Right atrium auricular region (tissue), 2 donors: Measurements from ENCODE around the gene RIC3. TPM values are rescaled to one million over a fixed set of nuclear protein-coding genes. Genes with fewer than 3 reads are reported as not detected.

Source experiments
- DNase-seq: peaks from one replicate; pipeline ENCODE4 v3.0.0-alpha.2; 2019; ENCODE audit warnings: low spot score
- H3K27ac ChIP-seq, 2 donors: fragments of 200-600 bp; sonication (generic); 1 replicate in 1 of 2; 2 replicates in 1 of 2; pipeline ENCODE4 v1.5.1; 2016 to 2019
- H3K27me3 ChIP-seq, 2 donors: fragments of 200-600 bp; sonication (generic); one replicate each; pipeline versions ENCODE4 v1.5.1 to v1.6.0; 2017 to 2019
- H3K36me3 ChIP-seq: fragments of 200-600 bp; sonication (generic); one replicate; pipeline ENCODE4 v1.5.1; 2016
- H3K4me1 ChIP-seq, 2 donors: fragments of 200-600 bp; sonication (generic); one replicate each; pipeline versions ENCODE4 v1.5.1 to v1.6.0; 2017 to 2019
- H3K4me3 ChIP-seq, 2 donors: fragments of 200-600 bp; sonication (generic); 1 replicate in 1 of 2; 2 replicates in 1 of 2; pipeline ENCODE4 v1.5.1; 2017 to 2019; ENCODE audit warnings: mild to moderate bottlenecking in 1 of 2, moderate library complexity in 1 of 2
- H3K9me3 ChIP-seq, 2 donors: fragments of 200-600 bp; sonication (generic); one replicate each; pipeline ENCODE4 v1.5.1; 2019
- CTCF ChIP-seq, 2 donors: fragments of 200-600 bp; sonication (generic); IDR thresholded peaks; one replicate each; pipeline ENCODE4 v1.5.1; 2019; ENCODE audit warnings: antibody characterized with exemption in 2 of 2
- total RNA-seq, 2 donors: library from RNA; depleted of rRNA; stranded (reverse); fragments of >200 nt; gene quantifications; one replicate each; pipeline ENCODE4 v1.1.0, GENCODE V29; 2016

The RIC3 gene
- total RNA-seq, 2 donors from 2014 or later: 7.9 to 8.5 TPM

GRCh38 chr11:8063324-8063723, 105.5 kb downstream of the RIC3 start:
- peak; percentile 80 for DNase-seq
- no peaks in the 10 kb centered on the region for H3K9me3 ChIP-seq
- no peak for TF ChIP-seq CTCF (IDR thresholded peaks at IDR 0.05)

GRCh38 chr11:8062781-8063257, 106.0 kb downstream of the RIC3 start:
- peak overlapping the region; percentile 52 to 68 for H3K27ac ChIP-seq
- H3K4me3 ChIP-seq: no peak overlapping the region
- no peaks in the 10 kb centered on the region for H3K9me3 ChIP-seq
- peak; percentile 55 for DNase-seq
- TF ChIP-seq CTCF (IDR thresholded peaks at IDR 0.05): no peak
- H3K27me3 ChIP-seq: no peaks in the 10 kb centered on the region
- H3K4me1 ChIP-seq: peaks cover 0 to 37% of the 10 kb centered on the region in 2 donors
- no peaks in the 10 kb centered on the region for H3K36me3 ChIP-seq

More at GRCh38 chr11:8063324-8063723, 105.5 kb downstream of the RIC3 start:
- peak overlapping the region; percentile 52 to 68 for H3K27ac ChIP-seq
- no peaks in the 10 kb centered on the region for H3K36me3 ChIP-seq
- H3K4me1 ChIP-seq: peaks cover 0 to 42% of the 10 kb centered on the region in 2 donors
- H3K27me3 ChIP-seq: no peaks in the 10 kb centered on the region
- no peak overlapping the region for H3K4me3 ChIP-seq

- peak overlapping the region in 1 of 2 donors; percentile 7 for H3K27ac ChIP-seq
- DNase-seq: peak; percentile 43
- no peak overlapping the region for H3K4me3 ChIP-seq
- H3K9me3 ChIP-seq: no peaks in the 10 kb centered on the region
- H3K27me3 ChIP-seq: no peaks in the 10 kb centered on the region
- H3K36me3 ChIP-seq: no peaks in the 10 kb centered on the region
- no peak for TF ChIP-seq CTCF (IDR thresholded peaks at IDR 0.05)
- H3K4me1 ChIP-seq: peaks cover 0 to 41% of the 10 kb centered on the region in 2 donors
These were observed 107.0 kb downstream of the RIC3 start for GRCh38 chr11:8061555-8062428.

GRCh38 chr11:8060801-8061554, 107.8 kb downstream of the RIC3 start:
- H3K4me1 ChIP-seq: peaks cover 0 to 42% of the 10 kb centered on the region in 2 donors
- H3K9me3 ChIP-seq: no peaks in the 10 kb centered on the region
- peak overlapping the region in 1 of 2 donors; percentile 7 for H3K27ac ChIP-seq
- no peaks in the 10 kb centered on the region for H3K27me3 ChIP-seq
- H3K4me3 ChIP-seq: no peak overlapping the region
- no peak for TF ChIP-seq CTCF (IDR thresholded peaks at IDR 0.05)
- no peaks in the 10 kb centered on the region for H3K36me3 ChIP-seq
- peak; percentile 56 for DNase-seq

- H3K9me3 ChIP-seq: no peaks in the 10 kb centered on the region
- peak; percentile 51 for DNase-seq
- peaks cover 0 to 42% of the 10 kb centered on the region in 2 donors for H3K4me1 ChIP-seq
- TF ChIP-seq CTCF (IDR thresholded peaks at IDR 0.05): no peak
- H3K36me3 ChIP-seq: no peaks in the 10 kb centered on the region
- H3K27me3 ChIP-seq: no peaks in the 10 kb centered on the region
- no peak overlapping the region for H3K4me3 ChIP-seq
- H3K27ac ChIP-seq: no peak overlapping the region
These were observed 108.6 kb downstream of the RIC3 start for GRCh38 chr11:8060146-8060719.
